HG03558 (cell line): ENCODE measurements around the gene TECTA.

ENCODE experiments used
- ATAC-seq: cut with Tn5 transposase; IDR thresholded peaks from one replicate; pipeline ENCODE4 v1.9.1; 2021; ENCODE audit warnings: moderate number of reproducible peaks; ENCODE audit not compliant: unreplicated experiment; ENCODE audit errors: extremely low read depth

TECTA gene

GRCh38 chr11:121122328-121122727 is 21.3 kb downstream of the TECTA start:
- ATAC-seq, result no peak

GRCh38 chr11:121123496-121124069 is 22.5 kb downstream of the TECTA start:
- no peak for ATAC-seq

DNA sequence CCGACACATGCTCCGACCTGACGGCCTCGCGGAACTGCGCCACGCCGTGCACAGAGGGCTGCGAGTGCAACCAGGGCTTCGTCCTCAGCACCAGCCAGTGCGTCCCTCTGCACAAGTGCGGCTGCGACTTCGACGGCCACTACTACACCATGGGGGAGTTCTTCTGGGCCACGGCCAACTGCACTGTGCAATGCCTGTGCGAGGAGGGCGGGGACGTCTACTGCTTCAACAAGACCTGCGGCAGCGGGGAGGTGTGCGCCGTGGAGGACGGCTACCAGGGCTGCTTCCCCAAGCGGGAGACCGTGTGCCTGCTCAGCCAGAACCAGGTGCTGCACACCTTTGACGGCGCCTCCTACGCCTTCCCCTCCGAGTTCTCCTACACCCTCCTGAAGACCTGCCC is 26.8 kb downstream of the TECTA start:
- ATAC-seq, result no peak

DNA sequence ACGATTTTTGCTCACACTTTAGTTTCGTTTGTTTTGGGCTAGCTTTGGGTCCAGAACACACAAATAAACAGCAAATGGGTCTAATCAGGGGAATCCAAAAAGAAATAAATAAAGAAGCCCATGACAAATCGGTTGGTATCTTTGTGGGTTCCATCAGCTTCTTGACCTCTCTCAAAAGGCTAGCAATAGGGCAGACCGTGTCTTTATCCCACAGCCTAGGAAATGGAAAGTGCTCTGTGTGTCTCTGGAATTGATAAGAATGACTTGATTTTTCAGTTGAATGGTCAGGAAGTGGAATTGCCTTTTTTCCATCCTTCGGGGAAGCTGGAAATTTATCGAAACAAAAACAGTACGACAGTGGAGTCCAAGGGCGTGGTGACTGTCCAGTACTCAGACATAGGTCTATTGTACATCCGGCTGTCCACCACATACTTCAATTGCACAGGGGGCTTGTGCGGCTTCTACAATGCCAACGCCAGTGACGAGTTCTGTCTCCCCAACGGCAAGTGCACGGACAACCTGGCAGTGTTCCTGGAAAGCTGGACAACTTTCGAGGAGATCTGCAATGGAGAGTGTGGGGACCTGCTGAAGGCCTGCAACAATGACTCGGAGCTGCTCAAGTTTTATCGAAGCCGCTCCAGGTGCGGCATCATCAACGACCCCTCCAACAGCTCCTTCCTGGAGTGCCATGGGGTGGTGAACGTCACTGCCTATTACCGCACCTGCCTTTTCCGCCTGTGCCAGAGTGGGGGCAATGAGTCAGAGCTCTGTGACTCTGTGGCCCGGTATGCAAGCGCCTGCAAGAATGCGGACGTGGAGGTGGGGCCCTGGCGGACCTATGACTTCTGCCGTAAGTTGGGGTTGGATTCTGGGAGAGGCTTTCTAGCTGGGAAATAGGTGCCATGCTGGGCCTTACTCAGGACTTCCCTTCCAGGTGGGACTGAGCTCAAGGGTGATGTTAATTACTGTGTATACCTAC is 28.6 kb downstream of the TECTA start:
- ATAC-seq, result no peak

- ATAC-seq, result no peak
Observed at GRCh38 chr11:121131656-121132055, 30.6 kb downstream of the TECTA start.

DNA sequence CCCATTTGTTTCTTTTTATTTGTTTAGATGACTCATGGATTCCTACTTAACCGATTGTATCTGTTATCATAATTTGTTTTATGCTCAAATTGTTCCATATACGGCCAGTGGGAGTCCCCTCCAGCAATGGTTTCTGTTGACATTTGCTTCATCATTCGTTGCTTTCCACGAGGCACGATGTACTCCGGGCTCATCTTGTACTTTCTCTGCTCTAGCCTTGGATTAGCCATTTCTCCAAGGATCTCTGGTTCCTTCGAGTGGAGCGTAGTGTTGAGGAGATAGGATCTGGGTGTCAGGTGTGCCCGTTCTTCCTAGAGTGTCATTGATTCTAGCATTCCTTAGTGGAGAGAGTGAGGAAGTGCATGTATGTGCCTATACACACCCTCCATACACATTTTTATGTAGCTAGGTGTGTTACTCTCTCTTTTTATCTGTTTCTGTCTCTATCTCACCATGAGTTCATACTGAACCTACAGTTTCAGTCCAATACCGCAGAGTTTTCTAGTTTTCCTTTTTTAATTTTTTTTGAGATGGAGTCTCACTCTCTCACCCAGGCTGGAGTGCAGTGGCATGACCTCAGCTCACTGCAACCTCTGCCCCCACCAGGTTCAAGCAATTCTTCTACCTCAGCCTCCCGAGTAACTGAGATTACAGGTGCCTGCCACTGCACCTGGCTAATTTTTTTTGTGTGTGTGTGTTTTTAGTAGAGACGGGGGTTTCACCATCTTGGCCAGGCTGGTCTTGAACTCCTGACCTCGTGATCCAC is 31.4 kb downstream of the TECTA start:
- no peak for ATAC-seq

- no peak for ATAC-seq
Observed at GRCh38 chr11:121134741-121135312, 33.8 kb downstream of the TECTA start.

DNA sequence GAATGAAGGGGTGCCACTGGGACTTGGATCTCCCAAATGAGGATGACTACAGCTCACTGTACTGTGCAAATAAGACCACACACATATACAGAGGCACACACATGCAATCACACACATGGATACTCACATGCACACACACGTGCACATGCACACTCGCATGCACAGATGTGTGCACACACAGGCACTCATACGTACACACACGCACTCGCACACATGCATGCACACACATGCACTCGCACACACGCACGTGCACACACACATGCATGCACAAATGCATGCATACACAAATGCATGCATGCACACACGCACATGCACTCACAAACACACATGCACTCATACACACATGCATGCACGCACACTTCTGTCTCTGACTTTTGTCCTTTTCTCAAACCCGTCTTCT is 36.0 kb downstream of the TECTA start:
- ATAC-seq, result no peak

- ATAC-seq, result no peak
Observed at GRCh38 chr11:121138259-121138658, 37.2 kb downstream of the TECTA start.

GRCh38 chr11:121140369-121140768 is 39.3 kb downstream of the TECTA start:
- ATAC-seq, result no peak

DNA sequence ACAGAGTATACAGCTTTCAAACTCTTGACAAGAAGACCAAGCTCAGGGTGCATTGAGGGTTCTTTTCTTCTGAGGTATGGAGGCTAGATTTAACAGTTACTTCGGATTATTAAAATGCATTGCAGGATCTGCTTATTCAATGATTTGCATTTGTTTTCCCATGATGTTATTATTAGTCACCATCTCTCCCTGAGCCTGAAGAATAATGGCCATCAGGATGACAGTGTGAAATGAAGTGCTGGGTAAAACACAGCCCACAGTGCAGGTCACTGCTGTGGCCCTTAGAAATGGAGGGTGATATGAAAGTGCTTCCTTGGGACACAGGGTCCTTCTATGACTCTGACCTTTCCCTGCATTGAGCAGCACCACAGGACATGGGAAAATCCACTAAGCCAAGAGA is 40.0 kb downstream of the TECTA start:
- no peak for ATAC-seq

DNA sequence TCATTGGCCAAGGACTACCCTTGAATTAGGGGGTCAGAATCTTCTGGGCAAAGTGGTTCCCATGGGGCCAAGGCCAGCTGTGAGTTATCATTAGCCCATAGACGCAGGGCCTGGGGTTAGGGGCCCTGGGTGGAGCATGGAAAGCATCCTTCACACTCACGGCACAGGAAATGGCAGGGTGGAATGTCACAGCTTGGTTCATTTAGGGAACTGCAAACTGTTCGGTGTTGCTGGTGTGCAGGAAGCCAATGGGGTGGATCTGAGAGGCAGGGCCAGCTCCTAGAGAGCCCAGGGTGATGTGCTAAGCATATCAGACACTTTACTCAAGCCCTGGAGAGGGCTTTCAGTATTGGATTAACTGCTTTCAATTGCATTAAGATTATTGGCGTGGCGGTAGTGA is 42.9 kb downstream of the TECTA start:
- ATAC-seq, result no peak

DNA sequence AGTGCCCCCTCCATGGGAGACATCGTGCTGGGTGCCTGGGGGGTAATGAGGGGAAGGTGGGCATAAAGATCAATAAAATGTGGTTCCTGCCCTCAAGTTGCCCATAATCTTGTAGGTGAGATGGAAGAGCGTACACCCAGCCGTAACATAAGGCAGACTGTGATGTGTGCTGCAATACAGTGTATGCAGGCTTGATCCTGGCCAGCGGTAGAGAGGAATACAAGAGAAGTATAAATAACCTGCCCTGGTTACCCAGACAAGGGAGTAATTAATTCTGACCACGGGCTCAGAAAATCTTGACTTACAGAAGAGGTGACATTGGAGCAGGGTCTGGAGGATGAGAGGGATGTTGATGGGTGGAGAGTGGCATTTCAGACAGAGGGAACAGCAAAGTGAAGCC is 43.7 kb downstream of the TECTA start:
- no peak for ATAC-seq

- ATAC-seq, result no peak
Observed at GRCh38 chr11:121145826-121146225, 44.8 kb downstream of the TECTA start.

DNA sequence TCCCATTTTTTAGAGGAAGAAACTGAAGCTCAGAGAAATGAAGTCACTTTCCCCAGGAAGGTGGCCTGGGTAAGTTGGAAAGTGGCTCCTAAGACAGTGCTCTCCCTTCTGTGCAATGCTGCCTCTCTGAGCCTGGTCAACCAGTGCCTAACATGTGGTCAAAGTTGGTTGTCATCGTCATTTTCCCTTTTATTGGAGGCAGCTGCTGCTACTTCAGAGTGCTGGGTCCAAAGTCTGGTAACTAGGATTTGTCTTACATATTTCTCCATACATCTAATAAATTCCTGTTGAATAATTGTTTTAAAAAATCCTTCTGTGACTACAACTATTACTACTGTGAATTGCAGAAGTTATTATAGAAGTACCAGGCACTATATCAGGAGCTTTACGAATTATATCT is 48.1 kb downstream of the TECTA start:
- no peak for ATAC-seq

DNA sequence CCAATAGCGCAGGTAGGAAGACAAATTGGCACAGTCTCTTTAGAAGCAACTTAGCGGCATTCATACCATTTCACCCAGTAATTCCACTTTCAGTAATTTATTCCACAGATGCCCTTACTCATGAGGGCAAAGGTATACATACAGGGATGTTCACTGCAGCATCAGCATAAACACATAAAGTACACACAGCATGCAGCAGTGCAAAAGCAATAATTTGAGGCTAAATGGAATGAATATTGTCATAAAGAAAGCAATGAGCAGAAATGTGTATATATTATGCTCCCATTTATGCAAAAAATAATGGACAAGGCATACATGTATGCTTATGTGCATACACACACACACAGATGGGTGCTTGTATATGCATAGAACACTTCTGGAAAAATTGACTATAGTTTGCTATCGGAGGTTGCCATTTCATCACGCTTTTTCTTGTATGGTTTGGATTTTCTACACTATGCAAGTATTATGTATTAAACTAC is 50.2 kb downstream of the TECTA start:
- no peak for ATAC-seq

DNA sequence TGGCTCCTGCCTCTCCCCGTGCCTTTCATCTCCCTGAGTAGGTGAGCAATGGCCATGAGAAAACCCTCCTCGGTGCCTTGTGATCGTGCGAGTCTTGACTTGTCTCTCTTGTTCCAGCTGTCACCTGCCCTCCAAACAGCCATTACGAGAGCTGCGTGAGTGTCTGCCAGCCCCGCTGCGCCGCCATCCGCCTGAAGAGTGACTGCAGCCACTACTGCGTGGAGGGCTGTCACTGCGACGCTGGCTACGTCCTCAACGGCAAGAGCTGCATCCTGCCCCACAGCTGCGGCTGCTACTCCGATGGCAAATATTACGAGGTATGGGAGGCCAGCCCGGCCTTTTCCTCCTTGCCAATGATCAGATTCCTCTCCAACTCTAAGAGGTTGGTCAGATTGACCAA is 51.7 kb downstream of the TECTA start:
- ATAC-seq, result no peak

DNA sequence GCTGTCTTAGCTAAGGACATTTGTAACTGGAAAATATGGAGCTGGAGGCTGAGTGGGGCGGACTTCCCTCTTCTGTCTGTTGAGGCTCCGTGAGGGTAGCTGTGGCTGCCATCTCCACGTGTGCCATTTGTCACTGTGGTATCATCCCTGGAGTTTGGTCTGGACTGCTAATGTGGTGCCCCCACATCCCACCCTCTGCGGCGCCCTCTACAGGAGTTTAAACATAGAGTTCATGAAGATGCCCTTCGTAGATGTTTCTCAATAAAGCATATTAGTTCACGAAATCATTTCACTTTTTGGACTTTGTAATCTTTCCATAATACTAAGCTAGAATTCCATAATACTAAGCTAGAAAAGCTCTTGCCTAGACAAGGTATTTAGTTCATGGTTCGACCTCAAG is 52.4 kb downstream of the TECTA start:
- no peak for ATAC-seq

GRCh38 chr11:121154486-121155314 is 53.7 kb downstream of the TECTA start:
- ATAC-seq, result no peak

- no peak for ATAC-seq
Observed at GRCh38 chr11:121157756-121158155, 56.7 kb downstream of the TECTA start.
